22Rv1 (cell line): ENCODE results near the gene LILRA6.

Experiments used
- CTCF ChIP-seq: fragments of 450-650 bp; IDR thresholded peaks from 2 replicates; pipeline ENCODE4 v1.5.1; 2017; ENCODE audit warnings: mild to moderate bottlenecking
- ZFX ChIP-seq: fragments of 450-650 bp; IDR thresholded peaks from 2 replicates; pipeline ENCODE4 v1.6.1; 2017; ENCODE audit warnings: antibody characterized with exemption, borderline replicate concordance

- TF ChIP-seq CTCF (no peak), ZFX (no peak)
Observed at GRCh38 chr19:54273821-54274220, 31.2 kb upstream of the LILRA6 start.
